SJSA1 (cell line): Measurements from ENCODE around the gene IQUB. TPM values are rescaled to one million over a fixed set of nuclear protein-coding genes. Genes with fewer than 3 reads are reported as not detected.

Experiments
- DNase-seq, 2 experiments: peaks; one replicate each; pipeline ENCODE4 v3.0.0-alpha.2; 2015 to 2020; ENCODE audit warnings: low spot score in 2 of 2, low read depth in 1 of 2
- H3K27ac ChIP-seq: fragments of 250-450 bp; sonication (Bioruptor Pico); 2 replicates; pipeline ENCODE4 v1.5.1; 2020; ENCODE audit warnings: mild to moderate bottlenecking, moderate library complexity
- H3K27me3 ChIP-seq: fragments of 250-450 bp; sonication (Bioruptor Pico); replicated peaks from 2 replicates; pipeline ENCODE4 v1.5.1; 2020; ENCODE audit warnings: mild to moderate bottlenecking, moderate library complexity
- H3K36me3 ChIP-seq: fragments of 250-450 bp; sonication (Bioruptor Pico); 2 replicates; pipeline ENCODE4 v1.5.1; 2020; ENCODE audit warnings: mild to moderate bottlenecking
- H3K4me1 ChIP-seq: fragments of 250-450 bp; sonication (Bioruptor Pico); replicated peaks from 2 replicates; pipeline ENCODE4 v1.6.1; 2021; ENCODE audit warnings: mild to moderate bottlenecking
- H3K4me3 ChIP-seq: fragments of 250-450 bp; sonication (Bioruptor Pico); 2 replicates; pipeline ENCODE4 v1.5.1; 2020; ENCODE audit warnings: mild to moderate bottlenecking
- H3K9me3 ChIP-seq: fragments of 250-450 bp; sonication (Bioruptor Pico); replicated peaks from 2 replicates; pipeline ENCODE4 v1.5.1; 2020; ENCODE audit warnings: mild to moderate bottlenecking
- total RNA-seq: library from RNA; depleted of rRNA; stranded (reverse); fragments of >200 nt; shearing (Covaris generic); gene quantifications from 2 replicates; pipeline ENCODE4 v1.2.3, GENCODE V29; 2014

Gene IQUB
- total RNA-seq, 1 experiment from 2014 or later = 0.08 TPM

DNA sequence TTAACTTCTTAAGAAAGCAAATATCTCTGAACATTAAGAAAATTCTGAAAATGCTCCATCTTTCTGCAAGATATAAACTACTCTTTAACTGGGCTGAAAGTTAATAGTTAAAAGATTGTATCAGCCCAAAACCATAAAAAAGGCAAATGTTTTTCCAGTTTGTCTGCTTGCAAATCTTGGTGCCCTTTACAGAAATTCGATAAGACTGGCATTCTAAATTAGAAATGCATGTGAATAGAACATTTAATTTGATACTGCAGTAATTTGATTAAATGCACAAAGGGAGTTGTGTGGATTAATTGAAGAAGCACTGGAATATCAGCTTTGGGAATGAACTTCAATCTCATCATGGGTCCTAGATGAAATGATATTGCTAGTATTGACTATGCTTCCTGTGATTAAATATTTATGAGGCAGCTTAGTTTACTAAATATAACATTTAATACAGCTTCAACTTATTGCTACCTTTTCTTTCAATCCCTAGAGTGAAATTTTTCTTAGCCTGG lies 78.4 kb downstream of the IQUB start:
- Histone ChIP-seq H3K4me3 (no peak overlapping the region), H3K36me3 (0 out of 2 replicates have a peak, but pooled peaks cover 7% of the 10 kb centered on the region), H3K4me1 (peaks cover 23% of the 10 kb centered on the region), H3K27ac (no peak overlapping the region), H3K27me3 (no peaks in the 10 kb centered on the region), H3K9me3 (no peaks in the 10 kb centered on the region)
- no peak for DNase-seq

- Histone ChIP-seq H3K9me3 (no peaks in the 10 kb centered on the region), H3K4me3 (no peak overlapping the region), H3K36me3 (peaks cover 10% of the 10 kb centered on the region), H3K4me1 (no peaks in the 10 kb centered on the region), H3K27me3 (no peaks in the 10 kb centered on the region), H3K27ac (no peak overlapping the region)
- no peak for DNase-seq
Measured at GRCh38 chr7:123440101-123440548, 94.3 kb downstream of the IQUB start.

- Histone ChIP-seq H3K4me3 (no peak overlapping the region), H3K4me1 (no peaks in the 10 kb centered on the region), H3K27me3 (no peaks in the 10 kb centered on the region), H3K9me3 (no peaks in the 10 kb centered on the region), H3K27ac (no peak overlapping the region), H3K36me3 (peaks cover 10% of the 10 kb centered on the region)
- no peak for DNase-seq
Measured at GRCh38 chr7:123439191-123439590, 95.2 kb downstream of the IQUB start.

- no peak for DNase-seq
- Histone ChIP-seq H3K4me1 (no peaks in the 10 kb centered on the region; the same call in 1 of the 2 replicates), H3K27me3 (no peaks in the 10 kb centered on the region), H3K27ac (no peak overlapping the region), H3K9me3 (no peaks in the 10 kb centered on the region), H3K36me3 (peaks cover 13% of the 10 kb centered on the region), H3K4me3 (no peak overlapping the region)
Measured at GRCh38 chr7:123437447-123437995, 96.9 kb downstream of the IQUB start.

DNA sequence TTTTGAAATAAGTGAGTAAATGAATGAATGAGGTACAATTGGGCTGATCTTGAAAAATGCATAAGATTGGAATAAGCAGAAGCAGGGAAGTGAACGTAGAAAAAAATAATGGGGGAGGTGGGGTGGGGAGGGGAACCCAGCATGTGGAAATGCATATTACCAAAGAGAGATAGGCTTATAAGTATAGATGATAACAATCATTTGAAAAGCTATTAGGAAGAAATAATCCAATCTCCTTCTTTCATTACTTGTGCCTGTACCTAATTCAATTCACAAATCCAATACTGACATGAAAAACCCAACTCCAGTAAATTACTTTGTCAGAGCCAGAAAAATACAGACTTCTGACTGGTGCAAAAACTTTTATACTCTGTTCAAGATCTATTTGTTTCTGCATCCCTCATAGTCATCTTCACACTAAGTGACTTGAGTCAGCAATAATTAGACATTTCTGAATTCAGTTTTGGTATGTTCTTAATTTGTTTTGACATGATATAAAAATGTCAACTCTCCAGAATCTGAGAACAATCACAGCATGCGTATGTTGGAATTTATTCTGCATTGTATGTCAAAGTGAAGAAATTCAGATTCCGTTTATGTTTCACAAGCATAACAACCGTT lies 99.2 kb downstream of the IQUB start:
- no peak overlapping the region for H3K27ac ChIP-seq
- no peaks in the 10 kb centered on the region for H3K9me3 ChIP-seq

GRCh38 chr7:123433665-123434064 lies 100.7 kb downstream of the IQUB start:
- H3K36me3 ChIP-seq = peaks cover 7% of the 10 kb centered on the region; the same call in 1 of the 2 replicates
- no peak overlapping the region for H3K27ac ChIP-seq
- DNase-seq = no peak
- H3K9me3 ChIP-seq = no peaks in the 10 kb centered on the region
- no peaks in the 10 kb centered on the region for H3K27me3 ChIP-seq
- H3K4me3 ChIP-seq = no peak overlapping the region
- peaks cover 3% of the 10 kb centered on the region; the same call in 1 of the 2 replicates for H3K4me1 ChIP-seq

More for the DNA sequence above, 99.2 kb downstream of the IQUB start:
- Histone ChIP-seq H3K36me3 (peaks cover 7% of the 10 kb centered on the region), H3K27me3 (no peaks in the 10 kb centered on the region), H3K4me1 (peaks cover 3% of the 10 kb centered on the region; the same call in 1 of the 2 replicates), H3K4me3 (no peak overlapping the region)
- DNase-seq = no peak

GRCh38 chr7:123432601-123433000 lies 101.8 kb downstream of the IQUB start:
- no peak for DNase-seq
- Histone ChIP-seq H3K4me3 (no peak overlapping the region), H3K36me3 (peaks cover 7% of the 10 kb centered on the region; the same call in 1 of the 2 replicates), H3K9me3 (no peaks in the 10 kb centered on the region), H3K27me3 (no peaks in the 10 kb centered on the region), H3K4me1 (peaks cover 3% of the 10 kb centered on the region; the same call in 1 of the 2 replicates), H3K27ac (no peak overlapping the region)

- no peak for DNase-seq
- Histone ChIP-seq H3K36me3 (peaks cover 3% of the 10 kb centered on the region; the same call in 1 of the 2 replicates), H3K27ac (no peak overlapping the region), H3K27me3 (no peaks in the 10 kb centered on the region), H3K4me1 (peaks cover 3% of the 10 kb centered on the region; the same call in 1 of the 2 replicates), H3K4me3 (no peak overlapping the region), H3K9me3 (no peaks in the 10 kb centered on the region)
Measured at GRCh38 chr7:123431075-123431614, 103.2 kb downstream of the IQUB start.

DNA sequence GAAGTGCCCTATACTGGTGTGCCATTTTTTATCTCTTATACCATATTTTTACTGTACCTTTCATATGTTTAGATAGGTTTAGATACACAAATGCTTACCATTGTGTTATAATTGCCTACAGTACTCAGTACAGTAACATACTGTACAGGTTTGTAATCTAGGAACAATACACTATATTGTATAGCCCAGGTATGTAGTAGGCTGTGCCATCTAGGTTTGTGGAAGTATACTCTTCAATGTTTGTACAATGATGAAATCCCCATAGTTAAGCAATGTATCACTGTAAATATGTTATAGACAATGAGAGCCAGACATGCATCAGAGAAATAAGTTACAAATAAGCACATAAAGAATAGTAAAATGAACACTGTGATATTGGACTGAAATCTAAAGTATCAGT lies 109.1 kb downstream of the IQUB start:
- Histone ChIP-seq H3K27ac (no peak overlapping the region), H3K4me3 (no peak overlapping the region), H3K4me1 (no peaks in the 10 kb centered on the region), H3K9me3 (0 out of 2 replicates have a peak, but pooled peaks cover 3% of the 10 kb centered on the region), H3K27me3 (no peaks in the 10 kb centered on the region), H3K36me3 (peaks cover 25% of the 10 kb centered on the region)
- DNase-seq = no peak

GRCh38 chr7:123424463-123424862 lies 109.9 kb downstream of the IQUB start:
- no peak for DNase-seq
- Histone ChIP-seq H3K27ac (no peak overlapping the region), H3K4me3 (no peak overlapping the region), H3K36me3 (peaks cover 25% of the 10 kb centered on the region), H3K27me3 (no peaks in the 10 kb centered on the region), H3K9me3 (0 out of 2 replicates have a peak, but pooled peaks cover 3% of the 10 kb centered on the region), H3K4me1 (no peaks in the 10 kb centered on the region)

DNA sequence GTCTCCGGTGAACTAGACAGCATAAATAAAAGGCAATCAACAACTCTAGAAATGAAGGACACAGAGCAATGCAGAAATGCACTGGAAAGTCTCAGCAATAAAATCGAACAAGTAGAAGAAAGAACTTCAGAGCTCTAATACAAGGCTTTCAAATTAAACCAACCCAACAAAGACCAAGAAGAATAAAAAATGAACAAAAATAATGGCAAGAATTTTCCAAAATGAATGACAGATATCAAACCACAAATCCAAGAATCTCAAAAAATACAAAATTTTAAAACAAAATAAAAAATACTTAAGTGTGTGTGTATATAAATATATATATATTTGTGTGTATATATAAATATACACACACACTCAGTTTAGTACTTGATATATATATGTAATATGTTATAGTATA lies 110.8 kb downstream of the IQUB start:
- peaks cover 25% of the 10 kb centered on the region for H3K36me3 ChIP-seq
- no peak overlapping the region for H3K27ac ChIP-seq
- H3K9me3 ChIP-seq = 0 out of 2 replicates have a peak, but pooled peaks cover 3% of the 10 kb centered on the region
- no peaks in the 10 kb centered on the region for H3K27me3 ChIP-seq
- H3K4me1 ChIP-seq = no peaks in the 10 kb centered on the region
- H3K4me3 ChIP-seq = no peak overlapping the region
- no peak for DNase-seq

DNA sequence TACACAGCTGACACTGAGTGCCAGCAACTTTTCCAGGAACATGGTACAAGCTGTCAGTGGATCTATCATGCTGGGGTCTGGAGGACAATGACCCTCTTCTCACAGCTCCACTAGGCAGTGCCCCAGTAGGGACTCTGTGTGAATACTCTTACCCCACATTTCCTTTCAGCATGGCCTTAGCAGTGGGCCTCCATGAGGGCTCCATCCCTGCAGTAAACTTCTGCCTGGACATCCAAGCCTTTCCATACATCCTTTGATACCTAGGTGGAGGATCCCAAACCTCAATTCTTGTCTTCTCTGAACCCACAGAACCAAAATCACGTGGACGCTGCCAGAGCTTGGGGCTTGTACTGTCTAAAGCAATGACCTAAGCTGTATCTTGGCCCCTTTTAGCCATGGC lies 116.8 kb downstream of the IQUB start:
- Histone ChIP-seq H3K9me3 (peaks cover 7% of the 10 kb centered on the region), H3K27ac (no peak overlapping the region), H3K4me3 (no peak overlapping the region), H3K4me1 (no peaks in the 10 kb centered on the region), H3K36me3 (peaks cover 31% of the 10 kb centered on the region), H3K27me3 (no peaks in the 10 kb centered on the region)
- no peak for DNase-seq

DNA sequence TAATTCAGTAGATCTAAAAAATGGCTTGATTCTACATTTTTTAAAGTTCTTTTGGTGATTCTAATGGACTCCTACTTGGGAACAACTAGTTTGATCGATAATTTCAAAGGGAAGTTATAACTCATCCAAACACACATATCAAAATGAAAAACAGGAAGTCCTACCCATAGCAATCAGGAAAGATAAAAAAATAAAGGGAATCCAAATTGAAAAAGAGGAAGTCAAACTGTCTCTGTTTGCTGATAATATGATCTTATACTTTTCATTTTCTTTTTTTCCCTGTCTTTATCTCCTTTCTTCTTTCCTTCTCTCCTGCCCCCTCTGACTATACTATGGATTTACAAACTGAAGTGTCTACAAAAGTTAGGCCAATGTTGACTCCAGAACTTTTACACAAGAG lies 118.8 kb downstream of the IQUB start:
- Histone ChIP-seq H3K4me3 (no peak overlapping the region), H3K9me3 (peaks cover 7% of the 10 kb centered on the region), H3K36me3 (peaks cover 22% of the 10 kb centered on the region), H3K4me1 (peaks cover 14% of the 10 kb centered on the region), H3K27me3 (no peaks in the 10 kb centered on the region), H3K27ac (no peak overlapping the region)
- DNase-seq = no peak

DNA sequence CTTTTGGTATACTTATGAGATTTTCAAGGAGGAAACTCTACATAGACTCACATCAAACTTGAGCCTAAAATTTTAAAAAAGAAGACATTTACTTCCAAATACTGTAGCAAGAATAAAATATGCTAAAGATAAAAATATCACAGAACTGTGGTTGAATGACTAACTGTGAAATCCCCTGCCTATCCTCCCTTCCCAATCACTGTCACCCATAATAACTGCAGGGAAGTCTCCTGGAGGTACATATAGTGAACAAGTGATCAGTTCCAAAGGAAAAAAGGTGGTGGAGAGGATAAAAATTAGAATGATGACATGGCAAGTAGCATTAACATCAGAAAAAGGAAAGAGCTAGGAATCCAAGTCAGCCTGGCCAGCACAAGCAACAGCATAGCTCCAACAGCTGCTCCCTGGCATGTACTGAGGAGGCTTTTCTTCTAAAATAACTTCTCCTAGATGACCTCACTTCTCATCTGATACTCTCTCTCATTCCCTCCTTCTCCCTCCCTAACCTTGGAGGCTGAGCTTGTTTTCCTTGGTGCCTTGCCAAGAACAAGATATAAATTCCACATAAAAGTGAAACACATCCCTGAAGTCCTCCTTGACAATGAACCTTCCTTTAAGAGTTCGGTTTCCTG lies 124.0 kb downstream of the IQUB start:
- H3K36me3 ChIP-seq = no peaks in the 10 kb centered on the region
- peak overlapping the region; percentile 47 for H3K27ac ChIP-seq
- H3K9me3 ChIP-seq = no peaks in the 10 kb centered on the region
- H3K4me3 ChIP-seq = no peak overlapping the region
- H3K27me3 ChIP-seq = no peaks in the 10 kb centered on the region
- DNase-seq = peak; percentile 58 to 86
- H3K4me1 ChIP-seq = peaks cover 27% of the 10 kb centered on the region
